Measurements from ENCODE around the gene PPL.

DNA sequence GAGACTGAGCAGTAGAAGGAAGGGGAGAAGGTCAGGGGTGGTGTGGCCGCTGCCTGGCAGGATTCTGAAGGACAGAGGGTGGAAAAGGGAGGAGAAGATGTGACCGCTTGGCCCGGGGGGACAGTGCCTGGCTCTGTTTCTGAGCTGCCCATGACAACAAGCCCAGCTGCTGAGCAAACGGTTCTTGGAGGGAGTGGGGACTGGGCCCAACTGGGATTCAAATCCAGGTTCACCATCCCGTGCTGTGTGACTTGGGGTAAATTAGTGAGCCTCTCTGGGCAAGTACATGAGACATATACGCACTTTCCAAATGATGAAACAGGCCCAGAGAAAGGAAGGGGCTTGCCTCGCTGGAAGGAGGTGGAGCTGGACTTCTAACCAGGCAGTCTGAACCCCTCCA is 44.5 kb upstream of the PPL start:
- TF ChIP-seq POLR2A (IDR thresholded peaks at IDR 0.05; ENCODE audit: low read length), result no peak
- TF ChIP-seq GATA1 (IDR thresholded peaks at IDR 0.05; ENCODE audit: low read depth, low read length), result no peak
